ENCODE data around the gene TRIM36. TPM values are rescaled to one million over a fixed set of nuclear protein-coding genes. Genes with fewer than 3 reads are reported as not detected.

The TRIM36 gene
- total and polyA plus RNA-seq, 11 donors, result 0.08 to 2.6 (median 0.51) TPM; not detected in 1

DNA sequence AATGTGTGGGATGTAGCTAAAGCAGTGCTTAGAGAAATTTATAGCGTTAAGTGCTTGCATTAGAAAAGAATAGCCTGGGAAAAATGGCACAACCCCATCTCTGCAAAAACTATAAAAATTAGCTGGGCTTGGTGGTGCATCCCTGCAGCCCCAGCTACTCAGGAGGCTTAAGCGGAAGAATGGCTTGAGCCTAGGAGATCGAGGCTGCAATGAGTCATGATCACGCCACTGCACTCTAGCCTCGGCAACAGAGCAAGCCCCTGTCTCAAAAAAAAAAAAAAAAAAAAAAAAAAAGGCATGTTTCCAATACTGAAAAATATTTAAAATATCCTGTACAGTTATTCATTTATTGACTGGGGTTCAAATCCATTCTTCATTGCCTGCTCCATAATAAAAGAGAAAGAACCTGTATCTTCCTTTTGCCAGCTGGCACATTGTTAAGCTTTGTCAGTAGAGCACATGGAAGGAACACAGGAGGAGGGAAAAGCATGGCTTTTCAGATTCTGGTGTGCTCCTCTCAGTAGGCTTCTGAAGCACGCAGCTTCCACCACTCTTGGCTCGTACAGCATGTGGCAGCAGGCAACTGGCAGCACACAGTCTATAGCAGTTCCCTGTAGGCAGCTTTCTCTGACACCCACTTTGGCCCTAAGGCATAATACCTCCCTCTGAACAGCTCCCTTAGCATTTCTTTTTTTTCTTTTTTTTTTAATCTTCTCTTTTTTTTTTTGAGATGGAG lies 73.5 kb downstream of the TRIM36 start:
- ATAC-seq, result no peak
- DNase-seq, result no peak
- H3K4me3 ChIP-seq, result no peak overlapping the region
- intact Hi-C loops (cut with DNase I), result loop anchor here (5.0 to 10.0 kb wide), 4 partner anchors 146 to 489 kb away; no protein-coding TSS in a partner anchor
- TF ChIP-seq, protein P1, sequence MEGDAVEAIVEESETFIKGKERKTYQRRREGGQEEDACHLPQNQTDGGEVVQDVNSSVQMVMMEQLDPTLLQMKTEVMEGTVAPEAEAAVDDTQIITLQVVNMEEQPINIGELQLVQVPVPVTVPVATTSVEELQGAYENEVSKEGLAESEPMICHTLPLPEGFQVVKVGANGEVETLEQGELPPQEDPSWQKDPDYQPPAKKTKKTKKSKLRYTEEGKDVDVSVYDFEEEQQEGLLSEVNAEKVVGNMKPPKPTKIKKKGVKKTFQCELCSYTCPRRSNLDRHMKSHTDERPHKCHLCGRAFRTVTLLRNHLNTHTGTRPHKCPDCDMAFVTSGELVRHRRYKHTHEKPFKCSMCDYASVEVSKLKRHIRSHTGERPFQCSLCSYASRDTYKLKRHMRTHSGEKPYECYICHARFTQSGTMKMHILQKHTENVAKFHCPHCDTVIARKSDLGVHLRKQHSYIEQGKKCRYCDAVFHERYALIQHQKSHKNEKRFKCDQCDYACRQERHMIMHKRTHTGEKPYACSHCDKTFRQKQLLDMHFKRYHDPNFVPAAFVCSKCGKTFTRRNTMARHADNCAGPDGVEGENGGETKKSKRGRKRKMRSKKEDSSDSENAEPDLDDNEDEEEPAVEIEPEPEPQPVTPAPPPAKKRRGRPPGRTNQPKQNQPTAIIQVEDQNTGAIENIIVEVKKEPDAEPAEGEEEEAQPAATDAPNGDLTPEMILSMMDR (IDR thresholded peaks at IDR 0.05), result no peak
- no peak for TF ChIP-seq POLR2A (IDR thresholded peaks at IDR 0.05)
- H3K4me1 ChIP-seq, result no peaks in the 10 kb centered on the region
- H3K27me3 ChIP-seq, result peaks cover 0 to 6% (median 0%) of the 10 kb centered on the region in 9 donors
- no peaks in the 10 kb centered on the region for H3K36me3 ChIP-seq
- no peak overlapping the region for H3K27ac ChIP-seq
- 59 to 71% (median 67%) methylated on average over 7 of the region's 7 CpGs for WGBS, 4 donors
- no peaks in the 10 kb centered on the region for H3K9me3 ChIP-seq

DNA sequence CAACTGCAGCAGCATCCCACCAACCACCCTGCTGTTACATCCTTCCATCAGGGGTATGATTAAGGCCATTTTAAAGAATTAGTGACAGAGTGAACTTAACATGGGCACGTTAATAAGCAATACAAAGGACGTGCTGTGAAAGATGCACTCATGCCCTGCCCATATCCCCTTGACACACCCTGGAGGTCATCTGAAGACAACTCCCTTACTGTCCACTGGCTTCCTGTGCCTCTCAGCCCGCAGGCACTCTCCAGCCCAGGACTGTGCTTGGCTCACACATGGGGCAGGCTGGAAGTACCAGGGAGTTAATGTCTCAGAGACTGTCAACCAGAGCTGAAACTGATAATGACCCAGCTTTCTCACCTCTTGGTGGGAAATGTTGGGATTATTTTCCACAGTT lies 81.8 kb downstream of the TRIM36 start:
- no peak overlapping the region for H3K4me3 ChIP-seq
- no peak overlapping the region for H3K27ac ChIP-seq
- DNase-seq (no peak), ATAC-seq (no peak)
- no peaks in the 10 kb centered on the region for H3K9me3 ChIP-seq
- peaks cover 0 to 27% (median 3%) of the 10 kb centered on the region in 9 donors for H3K27me3 ChIP-seq
- intact Hi-C loops (cut with DNase I), result no loop called here
- TF ChIP-seq, protein P1 (IDR thresholded peaks at IDR 0.05), result no peak
- TF ChIP-seq POLR2A (IDR thresholded peaks at IDR 0.05), result no peak
- H3K4me1 ChIP-seq, result no peaks in the 10 kb centered on the region
- 60 to 76% (median 65%) methylated on average over 3 of the region's 3 CpGs for WGBS, 4 donors
- H3K36me3 ChIP-seq, result no peaks in the 10 kb centered on the region

DNA sequence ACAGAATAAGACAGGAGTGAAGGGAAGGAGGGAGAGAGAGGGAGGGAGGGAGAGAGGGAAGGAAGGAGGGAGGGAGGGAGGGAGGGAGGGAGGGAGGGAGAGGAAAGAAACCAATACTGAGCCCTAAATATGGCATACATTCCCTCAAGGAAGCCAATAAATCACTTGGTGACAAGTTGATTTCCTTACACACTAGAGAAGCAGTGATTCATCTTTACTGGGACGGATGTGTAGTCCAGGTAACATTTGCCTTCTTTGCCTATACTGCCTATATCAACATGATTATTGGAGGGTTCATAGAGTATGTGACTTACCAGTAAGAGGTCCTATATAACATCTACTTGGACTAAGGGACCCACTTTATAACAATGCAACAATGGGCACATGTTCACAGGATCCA lies 83.2 kb downstream of the TRIM36 start:
- DNase-seq (no peak), ATAC-seq (no peak)
- no peaks in the 10 kb centered on the region for H3K36me3 ChIP-seq
- H3K4me3 ChIP-seq, result no peak overlapping the region
- no peaks in the 10 kb centered on the region for H3K9me3 ChIP-seq
- intact Hi-C loops (cut with DNase I), result no loop called here
- no peaks in the 10 kb centered on the region for H3K4me1 ChIP-seq
- TF ChIP-seq, protein P1 (IDR thresholded peaks at IDR 0.05), result no peak
- TF ChIP-seq POLR2A (IDR thresholded peaks at IDR 0.05), result no peak
- no peak overlapping the region for H3K27ac ChIP-seq
- H3K27me3 ChIP-seq, result peaks cover 0 to 27% (median 3%) of the 10 kb centered on the region in 9 donors
- WGBS, 4 donors, result 63 to 80% (median 76%) methylated on average over 1 of the region's 1 CpG

DNA sequence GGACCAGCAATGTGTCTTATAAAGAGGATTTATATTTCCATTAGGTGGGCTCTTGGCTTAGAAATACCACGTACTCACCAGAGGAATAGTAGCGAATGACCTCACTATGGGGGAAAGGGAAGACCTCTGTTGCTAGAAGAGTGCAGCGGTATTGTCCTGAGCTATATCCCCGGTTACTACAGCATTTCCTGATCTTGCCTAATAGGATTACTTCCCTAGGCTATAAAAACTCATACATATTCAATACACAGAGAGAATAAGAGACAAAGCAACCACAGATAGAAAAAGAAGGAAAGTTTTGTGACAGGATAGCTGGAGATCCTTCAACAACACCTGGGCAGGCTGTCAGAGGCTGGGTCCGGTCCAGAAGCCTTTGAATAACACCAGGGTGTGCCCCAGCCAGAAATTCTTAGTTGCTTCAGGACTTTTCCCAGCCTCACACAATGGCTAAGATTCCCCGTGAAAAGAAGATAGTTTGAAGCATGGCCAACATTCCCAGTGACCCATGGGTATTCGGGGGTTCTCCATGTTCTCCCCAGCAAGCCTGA lies 85.4 kb downstream of the TRIM36 start:
- H3K27ac ChIP-seq, result no peak overlapping the region
- ATAC-seq (no peak), DNase-seq (peak in 1 of 5 donors; percentile 24)
- peaks cover 0 to 17% (median 3%) of the 10 kb centered on the region in 9 donors for H3K27me3 ChIP-seq
- H3K9me3 ChIP-seq, result no peaks in the 10 kb centered on the region
- WGBS, 4 donors, result 71 to 83% (median 76%) methylated on average over 7 of the region's 7 CpGs
- no peaks in the 10 kb centered on the region for H3K4me1 ChIP-seq
- no peaks in the 10 kb centered on the region for H3K36me3 ChIP-seq
- intact Hi-C loops (cut with DNase I), result no loop called here
- no peak overlapping the region for H3K4me3 ChIP-seq
- TF ChIP-seq POLR2A (IDR thresholded peaks at IDR 0.05), result no peak
- TF ChIP-seq, protein P1 (IDR thresholded peaks at IDR 0.05), result no peak

Data from heart left ventricle (tissue), 16 donors.